ENCODE results near the gene SIPA1L3.

The SIPA1L3 gene

GRCh38 chr19:38155453-38155852 is 248.4 kb downstream of the SIPA1L3 start:
- DNase-seq (ENCODE audit: low spot score) = no peak

- no peak for DNase-seq (ENCODE audit: low spot score)
Measured at GRCh38 chr19:38158730-38159129, 251.7 kb downstream of the SIPA1L3 start.

GRCh38 chr19:38162094-38162493 is 255.1 kb downstream of the SIPA1L3 start:
- DNase-seq (ENCODE audit: low spot score) = no peak

GRCh38 chr19:38162632-38163031 is 255.6 kb downstream of the SIPA1L3 start:
- no peak for DNase-seq (ENCODE audit: low spot score)

GRCh38 chr19:38163419-38164290 is 256.6 kb downstream of the SIPA1L3 start:
- no peak for DNase-seq (ENCODE audit: low spot score)

- no peak for DNase-seq (ENCODE audit: low spot score)
Measured at GRCh38 chr19:38164526-38164925, 257.5 kb downstream of the SIPA1L3 start.

GRCh38 chr19:38165335-38165734 is 258.3 kb downstream of the SIPA1L3 start:
- DNase-seq (ENCODE audit: low spot score) = no peak

GRCh38 chr19:38168637-38169036 is 261.6 kb downstream of the SIPA1L3 start:
- DNase-seq (ENCODE audit: low spot score) = no peak

GRCh38 chr19:38170334-38170733 is 263.3 kb downstream of the SIPA1L3 start:
- DNase-seq (ENCODE audit: low spot score) = no peak

- no peak for DNase-seq (ENCODE audit: low spot score)
Measured at GRCh38 chr19:38172001-38172400, 265.0 kb downstream of the SIPA1L3 start.

GRCh38 chr19:38173291-38174041 is 266.5 kb downstream of the SIPA1L3 start:
- peak; percentile 48 for DNase-seq (ENCODE audit: low spot score)

GRCh38 chr19:38175422-38175821 is 268.4 kb downstream of the SIPA1L3 start:
- DNase-seq (ENCODE audit: low spot score) = no peak

- DNase-seq (ENCODE audit: low spot score) = no peak
Measured at GRCh38 chr19:38180071-38180470, 273.1 kb downstream of the SIPA1L3 start.

GRCh38 chr19:38182536-38183210 is 275.7 kb downstream of the SIPA1L3 start:
- DNase-seq (ENCODE audit: low spot score) = no peak

- peak; percentile 67 for DNase-seq (ENCODE audit: low spot score)
Measured at GRCh38 chr19:38183251-38183897, 276.4 kb downstream of the SIPA1L3 start.

GRCh38 chr19:38184815-38185214 is 277.8 kb downstream of the SIPA1L3 start:
- no peak for DNase-seq (ENCODE audit: low spot score)

- no peak for DNase-seq (ENCODE audit: low spot score)
Measured at GRCh38 chr19:38185562-38185961, 278.6 kb downstream of the SIPA1L3 start.

- no peak for DNase-seq (ENCODE audit: low spot score)
Measured at GRCh38 chr19:38190061-38190460, 283.1 kb downstream of the SIPA1L3 start.

GRCh38 chr19:38190793-38191192 is 283.8 kb downstream of the SIPA1L3 start:
- DNase-seq (ENCODE audit: low spot score) = no peak

GRCh38 chr19:38191747-38192146 is 284.7 kb downstream of the SIPA1L3 start:
- no peak for DNase-seq (ENCODE audit: low spot score)

GRCh38 chr19:38193445-38193844 is 286.4 kb downstream of the SIPA1L3 start:
- DNase-seq (ENCODE audit: low spot score) = no peak

- DNase-seq (ENCODE audit: low spot score) = no peak
Measured at GRCh38 chr19:38194061-38194701, 287.2 kb downstream of the SIPA1L3 start.
